CD14-positive monocyte (primary cell): ENCODE measurements around the gene ATP8B2. TPM values are rescaled to one million over a fixed set of nuclear protein-coding genes. Genes with fewer than 3 reads are reported as not detected.
A peak's percentile ranks its signal among the peaks of the same experiment; 100 is the strongest.

Experiments used
- DNase-seq, 3 donors: peaks; one replicate each; pipeline ENCODE4 v3.0.0-alpha.2; 2011 to 2022
- H2AFZ ChIP-seq: 2 replicates; pipeline ENCODE4 v1.6.0; 2012; ENCODE audit warnings: mild to moderate bottlenecking, low read depth, low read length, inconsistent platforms; ENCODE audit not compliant: insufficient read depth, poor library complexity, severe bottlenecking
- H3K27ac ChIP-seq, 2 donors: 1 replicate in 1 of 2; 2 replicates in 1 of 2; pipeline ENCODE4 v1.5.1; 2012 to 2013; ENCODE audit warnings: low read length in 2 of 2, control low read depth in 1 of 2, inconsistent platforms in 1 of 2, low read depth in 1 of 2, mild to moderate bottlenecking in 1 of 2
- H3K27me3 ChIP-seq, 2 donors: one replicate each; pipeline versions ENCODE4 v1.6.0 to v1.6.1; 2011 to 2013; ENCODE audit warnings: low read length in 2 of 2; ENCODE audit not compliant: control insufficient read depth in 2 of 2, insufficient read depth in 2 of 2
- H3K36me3 ChIP-seq, 2 donors: replicated peaks in 1 of 2; 1 replicate in 1 of 2; 2 replicates in 1 of 2; pipeline versions ENCODE4 v1.5.1 to v1.6.1; 2012 to 2013; ENCODE audit warnings: low read length in 2 of 2, control low read depth in 1 of 2, inconsistent platforms in 1 of 2, mild to moderate bottlenecking in 1 of 2; ENCODE audit not compliant: insufficient read depth in 2 of 2, control insufficient read depth in 1 of 2
- H3K4me1 ChIP-seq, 2 donors: 1 replicate in 1 of 2; 2 replicates in 1 of 2; pipeline versions ENCODE4 v1.5.1 to v1.6.1; 2012 to 2013; ENCODE audit warnings: low read length in 2 of 2, control low read depth in 1 of 2, inconsistent platforms in 1 of 2, mild to moderate bottlenecking in 1 of 2, moderate library complexity in 1 of 2; ENCODE audit not compliant: insufficient read depth in 2 of 2, control insufficient read depth in 1 of 2
- H3K4me2 ChIP-seq: replicated peaks from 2 replicates; pipeline ENCODE3; 2012; ENCODE audit warnings: low read length, moderate library complexity, mild to moderate bottlenecking; ENCODE audit not compliant: poor library complexity, severe bottlenecking; ENCODE audit errors: extremely low read depth
- H3K4me3 ChIP-seq, 3 experiments: fragments of 200-600 bp in 1 of 3; sonication (generic) in 1 of 3; replicated peaks in 1 of 3; 1 replicate in 2 of 3; 2 replicates in 1 of 3; pipeline ENCODE4 v1.5.1; 2011 to 2013; ENCODE audit warnings: low read length in 3 of 3, mild to moderate bottlenecking in 3 of 3, control low read depth in 2 of 3, low read depth in 2 of 3, inconsistent platforms in 1 of 3, moderate library complexity in 1 of 3
- H3K79me2 ChIP-seq: 2 replicates; pipeline ENCODE4 v1.6.0; 2012; ENCODE audit warnings: mild to moderate bottlenecking, control low read depth, inconsistent platforms, low read length, moderate library complexity; ENCODE audit not compliant: insufficient read depth
- H3K9ac ChIP-seq: 2 replicates; pipeline ENCODE4 v1.6.0; 2017; ENCODE audit warnings: low read length, mild to moderate bottlenecking; ENCODE audit not compliant: insufficient read depth, poor library complexity, severe bottlenecking
- H3K9me3 ChIP-seq, 2 donors: replicated peaks in 1 of 2; 1 replicate in 1 of 2; 2 replicates in 1 of 2; pipeline versions ENCODE4 v1.5.1 to v1.6.1; 2012 to 2013; ENCODE audit warnings: low read length in 2 of 2, control low read depth in 1 of 2; ENCODE audit not compliant: control insufficient read depth in 1 of 2, insufficient read depth in 1 of 2
- H4K20me1 ChIP-seq: 2 replicates; pipeline ENCODE4 v1.6.0; 2012; ENCODE audit warnings: mild to moderate bottlenecking, low read length, control low read depth, moderate library complexity; ENCODE audit not compliant: insufficient read depth
- H3K27ac Mint-ChIP-seq, 7 donors: one replicate each; pipeline ENCODE4 v1.8.0; 2020; ENCODE audit warnings: mild to moderate bottlenecking in 7 of 7, mixed read lengths in 7 of 7, moderate library complexity in 6 of 7, inconsistent platforms in 2 of 7
- H3K27me3 Mint-ChIP-seq, 3 donors: one replicate each; pipeline ENCODE4 v1.8.0; 2021 to 2022; ENCODE audit warnings: low read depth in 3 of 3, mild to moderate bottlenecking in 3 of 3, mixed read lengths in 3 of 3, moderate library complexity in 3 of 3, inconsistent platforms in 1 of 3
- H3K36me3 Mint-ChIP-seq, 2 donors: one replicate each; pipeline ENCODE4 v1.8.0; 2020; ENCODE audit warnings: mixed read lengths in 2 of 2, inconsistent platforms in 1 of 2, mild to moderate bottlenecking in 1 of 2
- H3K4me1 Mint-ChIP-seq: one replicate; pipeline ENCODE4 v1.8.0; 2020; ENCODE audit warnings: mild to moderate bottlenecking, mixed read lengths
- H3K4me3 Mint-ChIP-seq, 2 donors: one replicate each; pipeline ENCODE4 v1.8.0; 2020; ENCODE audit warnings: mild to moderate bottlenecking in 2 of 2, mixed read lengths in 2 of 2, moderate library complexity in 1 of 2
- H3K9me3 Mint-ChIP-seq, 7 donors: one replicate each; pipeline ENCODE4 v1.8.0; 2020 to 2022; ENCODE audit warnings: mixed read lengths in 7 of 7, mild to moderate bottlenecking in 6 of 7, moderate library complexity in 6 of 7, inconsistent platforms in 2 of 7
- CTCF ChIP-seq: fragments of 200-600 bp; IDR thresholded peaks from one replicate; pipeline ENCODE4 v1.8.0; 2022; ENCODE audit warnings: antibody characterized with exemption, mild to moderate bottlenecking
- WGBS: methylation state at CpG from one replicate; pipeline ENCODE4 v1.1.5; 2013; ENCODE audit warnings: missing lambda C conversion rate; ENCODE audit not compliant: insufficient coverage; 5-methylcytosine and 5-hydroxymethylcytosine counted together
- intact Hi-C, 2 donors: fragments of 100-400 bp; cut with micrococcal nuclease; formaldehyde crosslinking; loops; one replicate each; pipeline versions ENCODE4 v1.15.0 to v1.15.1; 2023
- polyA plus RNA-seq, 3 donors: library from polyadenylated mRNA; depleted of rRNA in 1 of 3; unstranded in 2 of 3; stranded (reverse) in 1 of 3; fragments of 300-500 nt in 2 of 3; fragments of >200 nt in 1 of 3; fragmentation: Illumina TruSeq in 2 of 3; gene quantifications; 1 replicate in 2 of 3; 2 replicates in 1 of 3; pipeline ENCODE4 v1.2.3, GENCODE V29; 2012 to 2021

The ATP8B2 gene
- polyA plus RNA-seq, 3 donors = 0.46 to 2.2 (median 0.98) TPM

- H4K20me1 ChIP-seq = no peaks in the 10 kb centered on the region
- Mint-ChIP-seq H3K9me3 (peaks cover 0 to 2% (median 0%) of the 10 kb centered on the region in 7 donors), H3K4me3 (no peak overlapping the region), H3K36me3 (peaks cover 0 to 2% of the 10 kb centered on the region in 2 donors), H3K4me1 (peaks cover 32% of the 10 kb centered on the region), H3K27me3 (peaks cover 8 to 10% (median 9%) of the 10 kb centered on the region in 3 donors), H3K27ac (no peak overlapping the region)
- H2AFZ ChIP-seq = peak overlapping the region; percentile 66
- TF ChIP-seq CTCF = no peak
- H3K4me2 ChIP-seq = peak overlapping the region; percentile 56
- DNase-seq = no peak
- no peaks in the 10 kb centered on the region for H3K79me2 ChIP-seq
- no peaks in the 10 kb centered on the region for H3K36me3 ChIP-seq
- H3K27ac ChIP-seq = no peak overlapping the region
- H3K27me3 ChIP-seq = peaks cover 2 to 8% of the 10 kb centered on the region in 2 donors
- intact Hi-C loops = loop anchor here in 1 of 2 donors (10.0 kb wide), 1 partner anchor 140 kb away; no protein-coding TSS in a partner anchor
- H3K9ac ChIP-seq = no peak overlapping the region
- H3K9me3 ChIP-seq = no peaks in the 10 kb centered on the region
- 94% methylated on average over 10 of the region's 13 CpGs for WGBS
- peaks cover 6 to 7% of the 10 kb centered on the region in 2 donors for H3K4me1 ChIP-seq
- peak overlapping the region in 1 of 3 experiments; percentile 30 for H3K4me3 ChIP-seq
Observed at GRCh38 chr1:154334079-154335024, 9.0 kb downstream of the ATP8B2 start.

DNA sequence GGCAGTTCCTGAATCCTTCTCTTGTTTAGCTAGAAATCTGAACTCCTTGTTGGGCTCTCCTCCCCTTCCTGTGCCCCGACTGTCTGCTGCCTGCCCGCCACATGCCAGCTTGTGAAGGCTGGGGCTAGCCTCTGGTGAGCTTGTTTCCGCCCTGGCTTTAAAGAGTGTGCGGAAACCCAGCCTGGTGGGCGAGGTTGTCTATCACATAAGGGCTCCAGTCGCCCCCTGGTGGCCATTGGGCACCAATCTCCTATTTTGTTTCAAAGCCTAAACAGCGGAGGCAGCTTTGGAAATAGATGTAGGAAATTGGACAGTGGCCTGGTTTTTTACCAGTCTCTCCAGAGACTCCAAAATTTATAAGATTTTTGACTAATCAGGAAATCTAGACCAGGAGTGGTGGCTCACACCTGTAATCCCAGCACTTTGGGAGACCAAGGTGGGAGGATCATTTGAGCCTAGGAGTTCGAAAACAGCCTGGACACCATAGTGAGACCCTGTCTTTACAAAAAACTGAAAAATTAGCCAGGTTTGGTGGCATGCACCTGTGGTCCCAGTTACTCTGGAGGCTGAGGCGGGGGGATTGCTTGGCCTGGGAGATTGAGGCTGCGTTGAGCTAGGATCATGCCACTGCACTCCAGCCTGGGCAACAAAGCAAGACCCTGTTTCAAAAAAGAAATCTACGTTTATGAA lies 9.8 kb downstream of the ATP8B2 start:
- Mint-ChIP-seq H3K4me1 (peaks cover 26% of the 10 kb centered on the region), H3K27me3 (peaks cover 0 to 4% (median 2%) of the 10 kb centered on the region in 3 donors), H3K9me3 (peaks cover 0 to 2% (median 0%) of the 10 kb centered on the region in 7 donors), H3K36me3 (peaks cover 0 to 2% of the 10 kb centered on the region in 2 donors), H3K4me3 (peak overlapping the region; percentile 66 to 85), H3K27ac (peak overlapping the region in 1 of 7 donors; percentile 64)
- H3K4me2 ChIP-seq = peak overlapping the region; percentile 56
- H3K27ac ChIP-seq = no peak overlapping the region
- intact Hi-C loops = loop anchor here in 1 of 2 donors (10.0 kb wide), 1 partner anchor 140 kb away; no protein-coding TSS in a partner anchor
- peak; percentile 95 for TF ChIP-seq CTCF
- peak overlapping the region in 1 of 3 experiments; percentile 30 for H3K4me3 ChIP-seq
- H3K27me3 ChIP-seq = no peaks in the 10 kb centered on the region
- H4K20me1 ChIP-seq = no peaks in the 10 kb centered on the region
- 48% methylated on average over 8 of the region's 11 CpGs for WGBS
- peak overlapping the region; percentile 66 for H2AFZ ChIP-seq
- H3K9ac ChIP-seq = no peak overlapping the region
- no peaks in the 10 kb centered on the region for H3K36me3 ChIP-seq
- H3K79me2 ChIP-seq = no peaks in the 10 kb centered on the region
- peak; percentile 81 to 85 (median 85) for DNase-seq
- H3K9me3 ChIP-seq = no peaks in the 10 kb centered on the region
- H3K4me1 ChIP-seq = peaks cover 6 to 7% of the 10 kb centered on the region in 2 donors
